H1 (cell line): ENCODE data around the gene SLC16A9. TPM values are rescaled to one million over a fixed set of nuclear protein-coding genes. Genes with fewer than 3 reads are reported as not detected.

Experiments
- KDM1A ChIP-seq: fragments of 200-600, 300-600 bp; sonication (generic); IDR thresholded peaks from 2 replicates; pipeline ENCODE4 v1.7.1; 2016; ENCODE audit warnings: mild to moderate bottlenecking, low read length, borderline replicate concordance
- SP2 ChIP-seq: IDR thresholded peaks from 2 replicates; pipeline ENCODE4 v1.6.1; 2012; ENCODE audit warnings: mild to moderate bottlenecking, low read length, inconsistent platforms
- polyA plus RNA-seq, 7 experiments: library from polyadenylated mRNA; depleted of rRNA in 3 of 7; stranded (reverse) in 5 of 7; unstranded in 2 of 7; fragments of >200 nt in 5 of 7; fragments of 200-250 nt in 2 of 7; gene quantifications; 1 replicate in 5 of 7; 2 replicates in 1 of 7; 4 replicates in 1 of 7; pipeline versions ENCODE4 v1.2.1 to v1.2.3, GENCODE V29; 2011 to 2013; ENCODE audit warnings: missing spikeins in 2 of 7, mixed read lengths in 2 of 7
- total RNA-seq: library from RNA; stranded (reverse); fragmentation: NEBNext Ultra II Directional; extraction: Animal tissue kit (Norgen Biotek cat#: 25700); gene quantifications from 2 replicates; pipeline ENCODE4 v1.2.1, GENCODE V29; 2021

Gene SLC16A9
- total and polyA plus RNA-seq, 2 of the 8 experiments (the other 6 are each of a cell fraction or from before 2014, with no cell fraction given), result 11.2 to 20.5 TPM

DNA sequence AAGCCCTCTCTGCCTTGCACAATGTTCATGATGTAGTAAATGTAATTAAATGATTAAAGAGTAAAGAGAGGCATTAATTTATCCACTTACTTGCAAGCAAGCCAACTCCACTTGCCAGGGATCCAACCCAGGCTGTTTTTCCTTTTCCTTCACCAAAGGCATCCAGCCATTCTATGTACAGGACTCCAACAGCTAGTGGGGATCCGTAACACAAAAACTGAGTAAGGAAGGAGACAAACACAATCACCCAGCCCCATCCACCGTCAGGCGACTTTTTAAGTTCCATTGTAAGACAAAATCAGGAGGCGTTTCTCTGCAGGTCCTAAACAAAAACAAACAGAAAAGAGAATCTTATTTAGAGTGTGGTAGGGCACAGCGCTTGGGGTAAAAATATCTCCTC, 25.6 kb downstream of the SLC16A9 start (continued):
- TF ChIP-seq KDM1A (no peak), SP2 (no peak)
